ENCODE measurements around the gene BMPR1B.
A peak's percentile ranks its signal among the peaks of the same experiment; 100 is the strongest.

Gene BMPR1B

DNA sequence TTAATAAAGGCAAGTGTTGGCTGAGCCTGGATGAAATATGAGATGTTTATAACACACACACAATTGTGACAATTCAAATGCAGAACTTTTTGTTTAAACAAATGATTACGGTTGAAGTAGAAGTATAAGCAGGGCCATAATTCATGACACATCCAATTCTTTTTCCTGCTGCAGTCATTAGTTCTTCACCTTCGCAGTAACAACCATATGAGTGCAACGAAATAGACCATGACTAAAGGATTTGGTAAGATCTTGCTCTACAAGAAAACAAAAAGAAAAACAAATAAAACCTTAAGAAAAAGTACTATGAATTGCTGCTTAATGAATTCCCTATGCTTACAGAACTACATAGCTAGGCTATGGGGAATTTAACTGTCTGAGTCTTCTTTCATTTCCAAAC lies 13.9 kb upstream of the BMPR1B start:
- Mint-ChIP-seq H3K27me3 (no peaks in the 10 kb centered on the region), H3K9me3 (no peaks in the 10 kb centered on the region), H3K27ac (no peak overlapping the region), H3K4me3 (no peak overlapping the region), H3K36me3 (ENCODE audit: low read depth) (no peaks in the 10 kb centered on the region), H3K4me1 (ENCODE audit: low read depth) (no peaks in the 10 kb centered on the region)
- intact Hi-C loops (cut with micrococcal nuclease), result no loop called here

DNA sequence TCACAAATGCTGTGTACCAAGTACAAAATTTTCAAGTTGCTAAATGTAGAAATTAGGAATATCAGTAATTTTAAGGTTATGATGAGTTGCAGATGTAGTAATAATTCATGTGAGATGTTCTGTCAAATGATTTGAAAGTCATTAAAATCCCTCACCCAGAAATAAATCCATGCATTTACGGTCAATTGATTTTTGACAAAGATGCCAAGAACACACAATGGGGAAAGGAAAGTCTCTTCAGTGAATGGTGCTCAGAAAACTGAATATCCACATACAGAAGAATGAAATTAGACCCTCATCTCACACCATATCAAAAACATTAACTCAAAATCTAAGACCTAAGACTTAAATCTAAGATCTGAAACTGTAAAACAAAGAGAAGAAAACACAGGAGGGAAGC lies 12.9 kb upstream of the BMPR1B start:
- Mint-ChIP-seq H3K4me1 (ENCODE audit: low read depth) (no peaks in the 10 kb centered on the region), H3K4me3 (no peak overlapping the region), H3K27ac (no peak overlapping the region), H3K36me3 (ENCODE audit: low read depth) (no peaks in the 10 kb centered on the region), H3K9me3 (no peaks in the 10 kb centered on the region), H3K27me3 (no peaks in the 10 kb centered on the region)
- intact Hi-C loops (cut with micrococcal nuclease), result no loop called here

DNA sequence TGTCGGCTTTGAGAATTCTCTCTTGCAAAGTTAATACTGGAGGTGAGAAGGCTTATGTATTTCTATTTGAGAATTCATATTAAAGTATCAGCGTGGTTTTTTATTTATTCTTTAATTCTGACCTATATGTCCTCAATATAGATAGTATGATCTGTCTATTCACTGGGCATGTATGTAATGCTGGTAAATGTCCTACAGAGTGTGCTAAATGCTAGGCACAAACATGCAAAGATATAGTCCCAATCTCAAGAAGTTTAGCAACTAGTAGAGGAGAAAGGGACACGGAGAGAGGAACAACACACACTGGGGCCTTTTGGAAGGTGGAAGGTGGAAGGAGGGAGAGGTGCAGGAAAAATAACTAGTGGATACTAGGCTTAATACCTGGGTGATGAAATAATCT lies 11.0 kb upstream of the BMPR1B start:
- intact Hi-C loops (cut with micrococcal nuclease), result no loop called here
- no peaks in the 10 kb centered on the region for H3K9me3 Mint-ChIP-seq
- no peaks in the 10 kb centered on the region for H3K27me3 Mint-ChIP-seq

DNA sequence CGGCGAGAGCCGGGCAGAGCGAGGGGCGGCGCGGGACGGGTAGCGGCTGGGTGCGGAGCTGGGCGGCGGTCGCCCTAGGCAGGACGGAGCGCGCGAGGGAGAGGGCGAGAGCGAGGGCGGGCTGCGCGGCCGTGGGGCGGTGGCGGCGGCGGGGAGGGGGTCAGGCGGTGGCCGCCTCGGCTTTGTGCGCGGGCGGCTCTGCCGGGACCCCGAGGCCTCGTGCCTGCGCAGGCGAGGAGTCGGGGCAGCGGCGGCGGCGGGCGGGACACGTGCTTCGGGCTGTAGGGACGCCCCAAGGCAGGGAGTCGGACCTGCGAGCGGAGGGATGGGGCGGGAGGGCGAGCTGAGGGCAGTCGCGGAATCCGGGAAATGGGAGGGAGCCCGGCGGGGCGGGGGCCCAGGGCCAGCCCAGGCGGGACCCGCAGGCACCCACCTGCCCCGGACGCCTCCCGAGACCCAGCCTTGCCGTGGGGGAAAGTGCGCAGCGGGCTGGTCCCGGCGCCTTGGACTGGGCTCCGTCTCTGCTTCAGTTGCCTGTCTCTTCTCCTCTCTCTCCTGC lies 465 bp downstream of the BMPR1B start:
- Mint-ChIP-seq H3K27ac (no peak overlapping the region), H3K4me1 (ENCODE audit: low read depth) (peaks cover 6% of the 10 kb centered on the region), H3K4me3 (no peak overlapping the region), H3K27me3 (peaks cover 57% of the 10 kb centered on the region), H3K36me3 (ENCODE audit: low read depth) (no peaks in the 10 kb centered on the region), H3K9me3 (no peaks in the 10 kb centered on the region)
- intact Hi-C loops (cut with micrococcal nuclease), result no loop called here

More for the DNA sequence above, 11.0 kb upstream of the BMPR1B start:
- Mint-ChIP-seq H3K36me3 (ENCODE audit: low read depth) (no peaks in the 10 kb centered on the region), H3K4me1 (ENCODE audit: low read depth) (no peaks in the 10 kb centered on the region), H3K4me3 (no peak overlapping the region), H3K27ac (no peak overlapping the region)

DNA sequence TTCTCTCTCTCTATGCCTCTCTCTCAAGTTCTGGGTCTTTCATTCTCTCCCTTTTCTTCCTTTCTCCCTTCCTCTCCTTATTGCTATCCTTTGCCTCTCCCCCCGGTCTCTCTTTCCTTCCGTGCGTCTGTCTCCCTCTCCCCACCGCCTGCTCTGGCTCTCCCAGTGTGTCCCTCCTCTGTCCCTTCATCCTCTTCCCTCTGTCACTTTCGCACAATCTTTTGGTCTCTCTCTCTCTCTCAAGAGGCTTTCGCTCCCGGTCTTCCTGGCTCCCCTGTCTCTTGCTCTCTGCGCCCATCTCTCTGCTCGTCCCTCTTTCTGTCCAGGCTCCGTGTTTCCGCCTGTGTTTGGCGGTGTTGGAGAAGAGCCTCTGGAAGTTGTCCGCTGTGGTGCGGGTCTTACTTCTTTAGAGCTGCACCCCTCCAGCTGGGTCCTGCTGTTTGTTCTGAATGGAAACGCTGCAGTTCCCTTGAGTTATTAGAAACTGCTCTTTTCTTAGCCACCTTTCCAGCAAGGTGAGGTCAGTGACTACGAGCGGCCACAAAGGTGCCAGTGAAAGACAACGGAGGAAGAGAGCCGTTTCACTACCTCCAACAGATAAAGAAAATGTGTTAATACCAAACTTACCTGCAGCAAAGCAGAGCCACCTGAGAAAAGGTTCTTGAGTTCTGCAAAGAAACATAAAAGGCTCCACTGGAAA lies 1.1 kb downstream of the BMPR1B start:
- H3K4me3 Mint-ChIP-seq, result peak overlapping the region; percentile 2
- H3K36me3 Mint-ChIP-seq (ENCODE audit: low read depth), result no peaks in the 10 kb centered on the region
- peaks cover 53% of the 10 kb centered on the region for H3K27me3 Mint-ChIP-seq
- intact Hi-C loops (cut with micrococcal nuclease), result no loop called here
- H3K4me1 Mint-ChIP-seq (ENCODE audit: low read depth), result peaks cover 6% of the 10 kb centered on the region
- no peak overlapping the region for H3K27ac Mint-ChIP-seq
- H3K9me3 Mint-ChIP-seq, result no peaks in the 10 kb centered on the region

DNA sequence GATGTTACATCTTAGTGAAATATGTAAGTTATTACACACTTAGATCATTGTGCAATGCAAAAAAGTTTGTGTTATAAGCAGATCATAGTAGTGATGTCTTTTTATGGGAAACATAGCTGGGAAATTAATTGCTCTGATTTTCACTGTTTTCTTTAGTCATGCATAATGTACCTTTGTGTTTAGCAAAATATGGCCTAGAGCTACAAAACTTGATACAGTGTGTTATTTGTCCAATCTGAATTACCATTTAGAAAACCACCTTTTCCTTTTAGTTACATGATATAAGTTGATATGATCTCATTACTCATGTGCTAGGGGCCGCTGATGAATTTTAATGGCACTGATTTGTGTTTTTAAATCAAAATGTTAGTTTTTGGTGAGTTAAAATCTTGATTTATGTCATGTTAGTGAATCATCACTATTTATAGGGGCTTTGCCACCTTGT lies 2.0 kb downstream of the BMPR1B start:
- Mint-ChIP-seq H3K4me1 (ENCODE audit: low read depth) (peaks cover 6% of the 10 kb centered on the region), H3K36me3 (ENCODE audit: low read depth) (no peaks in the 10 kb centered on the region), H3K27ac (no peak overlapping the region), H3K27me3 (peaks cover 47% of the 10 kb centered on the region), H3K4me3 (no peak overlapping the region), H3K9me3 (no peaks in the 10 kb centered on the region)
- intact Hi-C loops (cut with micrococcal nuclease), result no loop called here

DNA sequence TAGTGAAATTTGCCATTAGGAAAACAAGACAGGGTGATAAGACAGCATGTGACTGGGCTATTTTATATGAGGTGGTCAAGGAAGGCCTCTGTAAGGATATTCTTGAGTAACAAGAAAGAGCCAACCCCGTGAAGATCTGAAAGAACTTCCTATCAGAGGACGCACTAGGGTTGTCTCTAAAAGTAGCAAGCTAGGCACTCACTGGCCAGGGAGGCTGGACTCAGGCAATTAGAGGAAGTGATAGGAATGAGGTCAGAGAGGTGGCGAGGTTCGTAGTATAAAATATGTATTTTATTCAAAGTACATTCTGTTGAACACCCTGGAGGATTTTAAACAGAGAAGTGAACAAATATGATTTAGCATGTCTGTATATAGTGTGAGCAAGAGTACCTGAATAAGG lies 4.6 kb downstream of the BMPR1B start:
- no peak overlapping the region for H3K27ac Mint-ChIP-seq
- peaks cover 28% of the 10 kb centered on the region for H3K27me3 Mint-ChIP-seq
- peaks cover 6% of the 10 kb centered on the region for H3K4me1 Mint-ChIP-seq (ENCODE audit: low read depth)
- no peaks in the 10 kb centered on the region for H3K36me3 Mint-ChIP-seq (ENCODE audit: low read depth)
- intact Hi-C loops (cut with micrococcal nuclease), result no loop called here
- no peak overlapping the region for H3K4me3 Mint-ChIP-seq
- no peaks in the 10 kb centered on the region for H3K9me3 Mint-ChIP-seq

DNA sequence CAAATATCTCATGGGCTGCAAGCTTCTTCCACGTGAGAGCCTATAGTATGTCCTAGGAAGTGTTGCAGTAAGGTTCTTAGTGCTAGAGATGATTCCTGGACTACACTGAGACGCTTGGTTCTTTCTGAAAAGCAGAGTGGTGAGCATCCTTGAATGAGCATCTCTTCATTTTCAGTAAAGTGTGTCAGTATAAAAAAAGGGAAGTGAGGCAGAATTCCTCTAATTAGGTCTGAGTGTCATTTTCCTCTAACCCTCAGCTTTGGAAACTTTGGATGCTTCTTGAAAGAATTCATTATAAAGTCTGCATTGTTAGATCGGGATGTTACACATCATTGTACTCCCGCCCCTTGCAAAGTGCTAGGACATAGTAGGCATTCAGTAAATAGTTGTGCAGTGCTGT lies 5.2 kb downstream of the BMPR1B start:
- Mint-ChIP-seq H3K4me3 (no peak overlapping the region), H3K9me3 (no peaks in the 10 kb centered on the region), H3K36me3 (ENCODE audit: low read depth) (no peaks in the 10 kb centered on the region), H3K4me1 (ENCODE audit: low read depth) (peaks cover 6% of the 10 kb centered on the region), H3K27ac (no peak overlapping the region), H3K27me3 (peaks cover 24% of the 10 kb centered on the region)
- intact Hi-C loops (cut with micrococcal nuclease), result no loop called here

DNA sequence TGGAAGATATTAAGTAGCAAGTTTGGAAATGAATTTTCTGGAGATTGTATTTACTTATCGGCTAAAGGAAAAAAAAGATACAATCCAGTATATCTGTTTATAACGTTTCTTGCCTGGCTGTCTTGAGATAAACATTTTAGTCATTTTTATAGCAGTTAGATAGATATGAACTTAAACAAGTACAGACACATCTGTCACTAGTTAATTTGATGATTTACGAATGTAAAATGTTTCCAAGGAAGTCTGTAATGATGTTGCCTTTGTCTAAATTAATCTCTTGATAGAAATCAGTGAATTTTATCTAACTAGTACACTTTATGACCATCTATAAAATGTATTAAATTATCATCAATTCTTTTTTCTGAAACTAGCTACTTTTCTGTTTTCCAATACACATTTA lies 5.7 kb downstream of the BMPR1B start:
- intact Hi-C loops (cut with micrococcal nuclease), result no loop called here
- no peak overlapping the region for H3K27ac Mint-ChIP-seq
- no peak overlapping the region for H3K4me3 Mint-ChIP-seq
- H3K9me3 Mint-ChIP-seq, result no peaks in the 10 kb centered on the region
- no peaks in the 10 kb centered on the region for H3K36me3 Mint-ChIP-seq (ENCODE audit: low read depth)
- peaks cover 24% of the 10 kb centered on the region for H3K27me3 Mint-ChIP-seq
- H3K4me1 Mint-ChIP-seq (ENCODE audit: low read depth), result peaks cover 5% of the 10 kb centered on the region

DNA sequence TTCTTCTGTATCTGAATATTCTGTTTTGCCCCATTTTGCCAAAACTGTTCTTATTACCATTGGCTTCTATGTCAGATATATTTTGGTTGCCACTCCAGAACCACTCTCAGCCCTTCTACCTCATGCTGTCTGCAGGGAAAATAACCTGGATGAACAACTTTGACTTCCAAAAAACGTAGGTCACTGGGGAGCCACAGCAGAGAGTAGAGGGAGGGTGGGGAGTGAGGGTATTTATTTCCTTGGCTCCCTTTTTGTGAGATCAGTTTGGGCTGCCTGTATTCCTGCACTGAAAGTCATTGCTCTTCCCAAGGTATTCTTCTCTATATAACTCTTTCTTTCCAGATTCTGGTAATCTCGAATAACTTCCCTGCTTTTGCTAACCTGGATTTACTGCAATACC lies 6.3 kb downstream of the BMPR1B start:
- no peaks in the 10 kb centered on the region for H3K36me3 Mint-ChIP-seq (ENCODE audit: low read depth)
- intact Hi-C loops (cut with micrococcal nuclease), result no loop called here
- H3K27ac Mint-ChIP-seq, result no peak overlapping the region
- peaks cover 18% of the 10 kb centered on the region for H3K27me3 Mint-ChIP-seq
- H3K4me1 Mint-ChIP-seq (ENCODE audit: low read depth), result no peaks in the 10 kb centered on the region
- H3K9me3 Mint-ChIP-seq, result no peaks in the 10 kb centered on the region
- no peak overlapping the region for H3K4me3 Mint-ChIP-seq

DNA sequence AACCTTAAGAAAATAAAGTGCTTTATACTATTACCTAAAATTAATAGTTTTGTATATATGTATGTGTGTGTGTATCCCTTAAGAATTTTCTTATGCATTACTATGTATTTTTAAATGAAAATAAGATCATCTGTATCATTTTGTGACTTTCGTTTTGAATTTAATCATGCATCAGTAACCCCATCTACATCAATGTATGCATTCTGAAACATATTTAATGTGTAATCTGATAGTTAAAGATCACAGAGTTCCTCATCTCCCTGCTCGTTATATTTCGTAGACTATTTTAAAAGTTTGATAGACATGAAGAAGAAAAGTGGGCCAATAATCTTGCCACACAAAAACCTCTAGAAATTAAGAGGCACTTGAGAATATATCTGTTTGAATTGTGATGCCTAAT lies 7.4 kb downstream of the BMPR1B start:
- Mint-ChIP-seq H3K4me3 (no peak overlapping the region), H3K9me3 (no peaks in the 10 kb centered on the region), H3K27ac (no peak overlapping the region), H3K4me1 (ENCODE audit: low read depth) (no peaks in the 10 kb centered on the region), H3K27me3 (peaks cover 13% of the 10 kb centered on the region), H3K36me3 (ENCODE audit: low read depth) (no peaks in the 10 kb centered on the region)
- intact Hi-C loops (cut with micrococcal nuclease), result no loop called here

DNA sequence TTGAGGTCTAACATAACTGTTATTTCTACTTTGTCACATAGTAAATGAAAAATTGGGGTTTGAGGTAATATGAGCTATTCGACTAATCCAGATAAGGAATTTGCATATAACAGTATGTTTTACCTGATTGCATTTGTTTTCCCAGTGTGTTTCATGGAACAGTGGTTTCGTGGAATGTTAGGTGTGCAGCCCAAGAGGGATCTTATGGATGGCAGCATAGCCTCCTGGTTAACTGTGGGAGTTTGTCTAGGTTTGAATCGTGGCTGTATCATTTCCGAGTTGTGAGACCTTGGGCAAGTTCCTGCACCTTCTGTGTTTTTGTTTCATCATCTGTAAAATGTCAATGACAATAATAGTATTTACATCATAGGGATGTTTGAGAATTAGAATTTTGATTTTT lies 7.9 kb downstream of the BMPR1B start:
- intact Hi-C loops (cut with micrococcal nuclease), result no loop called here
- H3K36me3 Mint-ChIP-seq (ENCODE audit: low read depth), result no peaks in the 10 kb centered on the region
- no peak overlapping the region for H3K27ac Mint-ChIP-seq
- H3K9me3 Mint-ChIP-seq, result no peaks in the 10 kb centered on the region
- H3K27me3 Mint-ChIP-seq, result peaks cover 10% of the 10 kb centered on the region
- H3K4me1 Mint-ChIP-seq (ENCODE audit: low read depth), result no peaks in the 10 kb centered on the region
- no peak overlapping the region for H3K4me3 Mint-ChIP-seq

DNA sequence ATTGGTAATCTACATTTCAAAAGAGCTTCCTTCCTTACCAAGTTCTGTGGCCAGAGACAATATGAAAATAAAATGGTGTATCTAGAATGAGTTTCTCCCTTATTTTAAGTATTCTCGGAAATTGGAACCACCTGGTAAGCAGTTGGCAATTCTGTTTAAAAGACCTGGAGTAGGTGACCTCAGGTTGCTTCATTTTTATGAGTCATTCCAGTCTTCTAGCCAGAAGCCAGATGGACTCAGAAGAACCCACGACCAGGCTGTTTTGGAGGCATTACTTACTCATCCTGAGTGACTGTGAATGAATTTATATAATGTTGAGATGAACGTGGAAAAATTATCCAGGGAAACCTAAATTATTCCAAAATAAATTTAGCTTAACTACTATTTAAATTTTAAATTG lies 9.1 kb downstream of the BMPR1B start:
- no peaks in the 10 kb centered on the region for H3K36me3 Mint-ChIP-seq (ENCODE audit: low read depth)
- peaks cover 7% of the 10 kb centered on the region for H3K27me3 Mint-ChIP-seq
- intact Hi-C loops (cut with micrococcal nuclease), result no loop called here
- H3K9me3 Mint-ChIP-seq, result no peaks in the 10 kb centered on the region
- H3K4me3 Mint-ChIP-seq, result no peak overlapping the region
- H3K27ac Mint-ChIP-seq, result no peak overlapping the region
- no peaks in the 10 kb centered on the region for H3K4me1 Mint-ChIP-seq (ENCODE audit: low read depth)

DNA sequence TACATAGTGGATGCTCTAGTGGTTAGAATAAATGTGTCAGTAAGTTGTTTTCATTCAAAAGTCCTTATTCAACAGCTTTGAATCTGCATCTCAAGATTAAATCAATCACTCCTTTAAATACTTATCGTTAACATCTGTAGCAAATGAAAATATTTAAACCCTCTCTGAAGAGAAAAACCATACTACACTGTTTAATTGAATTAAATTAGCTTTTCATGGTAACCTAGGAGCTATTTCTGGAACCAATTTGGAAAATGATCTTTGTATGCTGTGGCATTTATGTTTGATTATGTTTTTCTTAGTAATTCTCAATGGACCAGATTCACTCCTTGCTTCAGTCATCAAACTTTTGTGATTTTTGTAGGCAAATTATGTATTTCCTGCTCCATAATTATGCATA lies 9.7 kb downstream of the BMPR1B start:
- no peaks in the 10 kb centered on the region for H3K36me3 Mint-ChIP-seq (ENCODE audit: low read depth)
- no peaks in the 10 kb centered on the region for H3K9me3 Mint-ChIP-seq
- peaks cover 3% of the 10 kb centered on the region for H3K27me3 Mint-ChIP-seq
- no peak overlapping the region for H3K27ac Mint-ChIP-seq
- H3K4me3 Mint-ChIP-seq, result no peak overlapping the region
- intact Hi-C loops (cut with micrococcal nuclease), result no loop called here
- no peaks in the 10 kb centered on the region for H3K4me1 Mint-ChIP-seq (ENCODE audit: low read depth)

DNA sequence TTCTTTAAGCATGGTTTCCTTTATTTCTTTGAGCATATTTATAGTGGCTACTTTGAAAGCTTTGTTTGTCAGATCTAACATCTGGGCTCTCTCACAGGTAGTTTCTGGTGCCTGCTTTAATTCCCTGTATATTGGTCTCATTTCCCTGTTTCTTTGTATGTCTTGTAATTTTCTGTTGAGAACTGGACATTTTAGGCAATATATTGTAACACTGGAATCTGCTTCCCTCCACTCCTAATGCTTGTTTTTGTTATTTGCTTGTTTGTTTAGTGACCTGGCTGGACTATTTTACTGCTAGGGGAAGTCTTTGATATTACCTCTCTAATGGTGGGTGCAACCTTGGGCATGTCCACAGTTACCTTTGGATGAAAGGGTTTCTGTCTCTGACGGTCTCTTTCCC lies 25.0 kb downstream of the BMPR1B start:
- no peak overlapping the region for H3K27ac Mint-ChIP-seq
- H3K9me3 Mint-ChIP-seq, result peaks cover 34% of the 10 kb centered on the region
- intact Hi-C loops (cut with micrococcal nuclease), result no loop called here
- no peaks in the 10 kb centered on the region for H3K4me1 Mint-ChIP-seq (ENCODE audit: low read depth)
- H3K36me3 Mint-ChIP-seq (ENCODE audit: low read depth), result no peaks in the 10 kb centered on the region
- H3K27me3 Mint-ChIP-seq, result no peaks in the 10 kb centered on the region
- H3K4me3 Mint-ChIP-seq, result no peak overlapping the region

Measured in dendritic cell treated with granulocyte-macrophage colony-stimulating factor and Interleukin-4, amounts not matched to agents 40 ng/mL and 50 ng/mL, for 4 days (primary cell).